Right lobe of liver (tissue), 6 donors: ENCODE data around the gene NFKBIL1. TPM values are rescaled to one million over a fixed set of nuclear protein-coding genes. Genes with fewer than 3 reads are reported as not detected.

Source experiments
- ATAC-seq, 4 donors: fragments of 200-7000 bp; cut with Tn5 transposase; one replicate each; pipeline ENCODE4 v1.9.1; 2020; ENCODE audit warnings: mild to moderate bottlenecking in 4 of 4, moderate library complexity in 4 of 4
- DNase-seq, 3 donors: peaks; one replicate each; pipeline ENCODE4 v3.0.0-alpha.2; 2020
- H3K27ac ChIP-seq, 3 donors: fragments of 200-600 bp; one replicate each; pipeline ENCODE4 v1.8.0; 2022
- H3K27me3 ChIP-seq, 2 donors: fragments of 200-600 bp; one replicate each; pipeline ENCODE4 v1.8.0; 2022
- H3K36me3 ChIP-seq, 4 donors: fragments of 200-600 bp; sonication (generic) in 1 of 4; one replicate each; pipeline versions ENCODE4 v1.5.1 to v1.8.0; 2017 to 2022; ENCODE audit warnings: control low read depth in 1 of 4
- H3K4me1 ChIP-seq, 4 donors: fragments of 200-600 bp; sonication (generic) in 1 of 4; one replicate each; pipeline versions ENCODE4 v1.5.1 to v1.8.0; 2017 to 2022; ENCODE audit warnings: control low read depth in 1 of 4
- H3K4me3 ChIP-seq, 3 donors: fragments of 200-600 bp; one replicate each; pipeline ENCODE4 v1.8.0; 2022
- H3K9me3 ChIP-seq, 4 donors: fragments of 200-600 bp; sonication (generic) in 1 of 4; one replicate each; pipeline versions ENCODE4 v1.5.1 to v1.8.0; 2017 to 2022; ENCODE audit warnings: control low read depth in 1 of 4
- CTCF ChIP-seq, 4 donors: fragments of 200-600 bp in 3 of 4; fragments of 450-650 bp in 1 of 4; IDR thresholded peaks; one replicate each; pipeline versions ENCODE4 v1.5.1 to v1.8.0; 2016 to 2022; ENCODE audit warnings: antibody characterized with exemption in 4 of 4, mild to moderate bottlenecking in 2 of 4
- POLR2A ChIP-seq: fragments of 450-650 bp; IDR thresholded peaks from one replicate; pipeline ENCODE4 v1.6.1; 2017; ENCODE audit warnings: antibody characterized with exemption, mild to moderate bottlenecking
- WGBS: methylation state at CpG from one replicate; pipeline ENCODE4 v1.1.6; 2018; ENCODE audit warnings: low coverage, low lambda C conversion rate; ENCODE audit not compliant: insufficient coverage; ENCODE audit errors: missing lambda C conversion rate; 5-methylcytosine and 5-hydroxymethylcytosine counted together
- intact Hi-C, 2 donors: fragments of 100-400 bp; cut with DNase I; formaldehyde crosslinking; loops; one replicate each; pipeline versions ENCODE4 v1.11.2 to v1.14.1; 2022
- total RNA-seq, 6 experiments: library from RNA; depleted of rRNA in 2 of 6; stranded (reverse); fragments of >200 nt in 2 of 6; fragmentation: NEBNext Ultra II Directional in 3 of 6; extraction: Animal tissue kit (Norgen Biotek cat#: 25700) in 3 of 6; gene quantifications; one replicate each; pipeline versions ENCODE4 v1.1.0 to v1.2.4, GENCODE V29; 2016 to 2023
- donor health status: DM: no; HTN: yes; CAD: no.
- donor health status: DM: no; HTN: no; CAD: no.
- donor health status: DM: no; HTN: no; CAD: no.
- donor health status: DM: no; HTN: yes; CAD: no.
- donor health status: DM: no; HTN: yes; CAD: no.

Gene NFKBIL1
- total RNA-seq, 6 experiments from 2014 or later: 7.5 to 10.2 (median 8.3) TPM

- Histone ChIP-seq H3K9me3 (no peaks in the 10 kb centered on the region), H3K27ac (no peak overlapping the region), H3K36me3 (peaks cover 0 to 14% (median 6%) of the 10 kb centered on the region in 4 donors), H3K4me3 (no peak overlapping the region), H3K4me1 (no peaks in the 10 kb centered on the region), H3K27me3 (no peaks in the 10 kb centered on the region)
- intact Hi-C loops: no loop called here
- 71% methylated on average over 1 of the region's 4 CpGs for WGBS
- TF ChIP-seq CTCF (IDR thresholded peaks at IDR 0.05) (no peak), POLR2A (no peak)
- ATAC-seq: peak; percentile 31 to 84 (median 39)
- no peak for DNase-seq
These were observed 21.3 kb upstream of the NFKBIL1 start for GRCh38 chr6:31525932-31526591.

- intact Hi-C loops: no loop called here
- Histone ChIP-seq H3K9me3 (no peaks in the 10 kb centered on the region), H3K27ac (no peak overlapping the region), H3K4me1 (no peaks in the 10 kb centered on the region), H3K4me3 (no peak overlapping the region), H3K27me3 (no peaks in the 10 kb centered on the region), H3K36me3 (peaks cover 0 to 35% (median 17%) of the 10 kb centered on the region in 4 donors)
- ATAC-seq (peak in 1 of 4 donors; percentile 8), DNase-seq (no peak)
- 87% methylated on average over 4 of the region's 4 CpGs for WGBS
- TF ChIP-seq CTCF (IDR thresholded peaks at IDR 0.05) (no peak), POLR2A (no peak)
These were observed 19.1 kb upstream of the NFKBIL1 start for GRCh38 chr6:31528307-31528777.

- H3K9me3 ChIP-seq: no peaks in the 10 kb centered on the region
- DNase-seq: no peak
- no peak within 1 kb of the TSS for H3K4me3 ChIP-seq
- H3K27me3 ChIP-seq: no peaks in the 10 kb centered on the region
- no CpG with 5 or more reads among the region's 7 CpGs for WGBS
- H3K36me3 ChIP-seq: peaks cover 1 to 40% (median 20%) of the 10 kb centered on the region in 4 donors
- no peaks in the 10 kb centered on the region for H3K4me1 ChIP-seq
- intact Hi-C loops: no loop called here
- TF ChIP-seq CTCF (IDR thresholded peaks at IDR 0.05): no peak
- no peak for TF ChIP-seq POLR2A
- no peak within 1 kb of the TSS for H3K27ac ChIP-seq
- peak; percentile 21 to 46 (median 33) for ATAC-seq
These were observed 18.5 kb upstream of the NFKBIL1 start, which contains the start of gene MCCD1 for GRCh38 chr6:31528821-31529328. Gene MCCD1, plus strand, starts transcription at chr6:31528962. Its CDS starts 53 bp downstream, at chr6:31529015.

GRCh38 chr6:31529329-31530150, 17.9 kb upstream of the NFKBIL1 start:
- H3K27me3 ChIP-seq: no peaks in the 10 kb centered on the region
- no peak overlapping the region for H3K4me3 ChIP-seq
- H3K27ac ChIP-seq: no peak overlapping the region
- intact Hi-C loops: no loop called here
- no peaks in the 10 kb centered on the region for H3K4me1 ChIP-seq
- TF ChIP-seq POLR2A (no peak), CTCF (IDR thresholded peaks at IDR 0.05) (no peak)
- no peaks in the 10 kb centered on the region for H3K9me3 ChIP-seq
- H3K36me3 ChIP-seq: peaks cover 7 to 47% (median 23%) of the 10 kb centered on the region in 4 donors
- no peak for DNase-seq
- ATAC-seq: peak in 2 of 4 donors; percentile 10 to 21
- WGBS: 28% methylated on average over 4 of the region's 12 CpGs
